Smooth muscle cell (in vitro differentiated cells): ENCODE results near the gene PPM1L. TPM values are rescaled to one million over a fixed set of nuclear protein-coding genes. Genes with fewer than 3 reads are reported as not detected.

Experiments
- DNase-seq: peaks from one replicate; lab custom pipeline; 2025; ENCODE audit not compliant: unreplicated experiment; lab: John Stamatoyannopoulos, UW
- H2AFZ ChIP-seq: fragments of 200-600 bp; sonication (generic); 2 replicates; pipeline ENCODE4 v1.6.0; 2016; ENCODE audit warnings: antibody characterized with exemption, low read depth, mild to moderate bottlenecking
- H3F3A ChIP-seq: fragments of 200-600 bp; sonication (generic); 2 replicates; pipeline ENCODE4 v1.6.0; 2017; ENCODE audit warnings: antibody characterized with exemption, low read depth
- H3K27ac ChIP-seq: fragments of 200-600 bp; sonication (generic); 2 replicates; pipeline ENCODE4 v1.5.1; 2016; ENCODE audit warnings: low read depth, mild to moderate bottlenecking
- H3K27me3 ChIP-seq: fragments of 200-600 bp; sonication (generic); 2 replicates; pipeline ENCODE4 v1.6.1; 2016; ENCODE audit warnings: low read depth, mild to moderate bottlenecking
- H3K36me3 ChIP-seq: fragments of 200-600 bp; sonication (generic); 2 replicates; pipeline ENCODE4 v1.5.1; 2016; ENCODE audit warnings: low read depth
- H3K4me1 ChIP-seq: fragments of 200-600 bp; sonication (generic); 2 replicates; pipeline ENCODE4 v1.5.1; 2016; ENCODE audit warnings: low read depth
- H3K4me2 ChIP-seq: fragments of 200-600 bp; sonication (generic); 2 replicates; pipeline ENCODE4 v1.6.0; 2016; ENCODE audit warnings: mild to moderate bottlenecking
- H3K4me3 ChIP-seq: fragments of 200-600 bp; sonication (generic); 2 replicates; pipeline ENCODE4 v1.5.1; 2016; ENCODE audit warnings: mild to moderate bottlenecking
- H3K79me2 ChIP-seq: fragments of 200-600 bp; sonication (generic); 2 replicates; pipeline ENCODE4 v1.6.0; 2016; ENCODE audit warnings: low read depth, mild to moderate bottlenecking
- H3K9ac ChIP-seq: fragments of 200-600 bp; sonication (generic); 2 replicates; pipeline ENCODE4 v1.6.0; 2016; ENCODE audit warnings: low read depth
- H3K9me3 ChIP-seq: fragments of 200-600 bp; sonication (generic); replicated peaks from 2 replicates; pipeline ENCODE4 v1.5.1; 2016; ENCODE audit warnings: low read depth
- H4K20me1 ChIP-seq: fragments of 200-600 bp; sonication (generic); 2 replicates; pipeline ENCODE4 v1.6.0; 2016; ENCODE audit warnings: low read depth
- CTCF ChIP-seq: fragments of 200-600 bp; sonication (generic); IDR thresholded peaks from 2 replicates; pipeline ENCODE4 v1.5.1; 2017; ENCODE audit warnings: borderline replicate concordance, mild to moderate bottlenecking, antibody characterized with exemption; ENCODE audit not compliant: insufficient read depth, poor library complexity, severe bottlenecking
- WGBS: methylation state at CpG from one replicate; pipeline ENCODE4 v1.1.7; 2016; ENCODE audit warnings: low lambda C conversion rate; 5-methylcytosine and 5-hydroxymethylcytosine counted together
- polyA plus RNA-seq: library from polyadenylated mRNA; unstranded; fragments of >200 nt; fragmentation: Nextera tagmentation; extraction: Ambion mirVana; gene quantifications from 2 replicates; pipeline ENCODE4 v1.2.1, GENCODE V29; 2016
- total RNA-seq: library from RNA; depleted of rRNA; stranded (reverse); fragments of >200 nt; gene quantifications from 2 replicates; pipeline ENCODE4 v1.2.3, GENCODE V29; 2014

Gene PPM1L
- total and polyA plus RNA-seq, 2 experiments from 2014 or later: 0.14 to 1.9 TPM

GRCh38 chr3:160943996-160944395 lies 188.0 kb downstream of the PPM1L start:
- 72% methylated on average over 1 of the region's 1 CpG for WGBS
- Histone ChIP-seq H3K4me3 (no peak overlapping the region), H3K4me1 (no peaks in the 10 kb centered on the region), H3K9ac (no peak overlapping the region), H3K4me2 (no peak overlapping the region), H3K36me3 (no peaks in the 10 kb centered on the region), H3K27ac (no peak overlapping the region), H3K27me3 (no peaks in the 10 kb centered on the region), H3K9me3 (no peaks in the 10 kb centered on the region), H4K20me1 (no peaks in the 10 kb centered on the region), H3F3A (no peaks in the 10 kb centered on the region), H2AFZ (no peak overlapping the region), H3K79me2 (no peaks in the 10 kb centered on the region)
- no peak for TF ChIP-seq CTCF
- DNase-seq: no peak

DNA sequence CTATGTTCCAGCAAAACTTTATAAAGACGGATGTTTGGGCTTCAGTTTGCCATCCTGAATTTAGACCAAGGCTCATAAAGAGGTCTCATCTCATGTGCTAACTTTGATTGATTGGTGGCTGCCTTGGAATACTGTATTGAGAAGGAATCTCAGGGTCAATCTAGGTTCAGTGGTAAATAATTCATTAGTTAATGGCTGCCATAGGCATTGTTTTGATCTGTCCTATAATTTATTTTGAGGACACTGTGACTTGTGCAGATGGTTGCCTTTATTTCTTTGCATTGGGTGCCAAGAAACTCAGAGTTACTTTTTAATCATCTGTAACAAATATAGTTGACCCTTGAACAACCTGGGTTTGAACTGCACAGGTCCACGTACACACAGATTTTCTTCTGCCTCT lies 189.3 kb downstream of the PPM1L start:
- H3K27me3 ChIP-seq: no peaks in the 10 kb centered on the region
- H3K4me2 ChIP-seq: no peak overlapping the region
- no peak overlapping the region for H2AFZ ChIP-seq
- H3K36me3 ChIP-seq: no peaks in the 10 kb centered on the region
- no peak for TF ChIP-seq CTCF
- 88% methylated on average over 2 of the region's 2 CpGs for WGBS
- H3K9me3 ChIP-seq: no peaks in the 10 kb centered on the region
- H3F3A ChIP-seq: no peaks in the 10 kb centered on the region
- H3K4me3 ChIP-seq: no peak overlapping the region
- H3K27ac ChIP-seq: no peak overlapping the region
- H3K4me1 ChIP-seq: no peaks in the 10 kb centered on the region
- H3K79me2 ChIP-seq: no peaks in the 10 kb centered on the region
- H3K9ac ChIP-seq: no peak overlapping the region
- H4K20me1 ChIP-seq: no peaks in the 10 kb centered on the region
- no peak for DNase-seq

- H2AFZ ChIP-seq: no peak overlapping the region
- TF ChIP-seq CTCF: no peak
- no peaks in the 10 kb centered on the region for H3K4me1 ChIP-seq
- no peaks in the 10 kb centered on the region for H3F3A ChIP-seq
- H3K27ac ChIP-seq: no peak overlapping the region
- no peak overlapping the region for H3K4me2 ChIP-seq
- H3K4me3 ChIP-seq: no peak overlapping the region
- H3K79me2 ChIP-seq: no peaks in the 10 kb centered on the region
- 69% methylated on average over 3 of the region's 3 CpGs for WGBS
- no peaks in the 10 kb centered on the region for H3K9me3 ChIP-seq
- H3K27me3 ChIP-seq: no peaks in the 10 kb centered on the region
- DNase-seq: no peak
- H4K20me1 ChIP-seq: no peaks in the 10 kb centered on the region
- no peak overlapping the region for H3K9ac ChIP-seq
- H3K36me3 ChIP-seq: no peaks in the 10 kb centered on the region
Measured at GRCh38 chr3:160948273-160948672, 192.2 kb downstream of the PPM1L start.

DNA sequence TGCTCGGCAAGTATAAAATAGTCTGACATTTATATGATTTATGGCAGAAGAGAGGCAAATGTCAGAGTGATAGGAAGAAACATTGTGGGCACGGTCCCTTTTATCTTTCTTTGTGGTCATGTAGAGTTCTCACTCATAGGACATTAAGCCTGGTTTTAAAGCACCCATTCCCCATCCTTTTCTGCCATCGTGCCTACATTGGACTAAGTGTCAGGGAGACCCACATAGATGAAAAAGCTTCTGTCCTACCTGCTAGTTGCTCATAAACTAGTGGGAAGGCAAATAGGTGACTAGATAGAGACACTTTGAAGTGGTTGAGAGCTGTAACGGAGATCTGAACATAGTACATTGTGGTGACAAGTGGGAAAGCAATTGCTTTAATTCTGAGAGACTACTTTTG lies 193.4 kb downstream of the PPM1L start:
- no peak for DNase-seq
- 88% methylated on average over 4 of the region's 4 CpGs for WGBS
- H3K9ac ChIP-seq: no peak overlapping the region
- H3K4me3 ChIP-seq: no peak overlapping the region
- no peaks in the 10 kb centered on the region for H3F3A ChIP-seq
- H3K27ac ChIP-seq: no peak overlapping the region
- no peaks in the 10 kb centered on the region for H3K27me3 ChIP-seq
- no peak for TF ChIP-seq CTCF
- no peaks in the 10 kb centered on the region for H4K20me1 ChIP-seq
- H3K36me3 ChIP-seq: no peaks in the 10 kb centered on the region
- H3K4me2 ChIP-seq: no peak overlapping the region
- no peaks in the 10 kb centered on the region for H3K79me2 ChIP-seq
- H3K4me1 ChIP-seq: no peaks in the 10 kb centered on the region
- no peaks in the 10 kb centered on the region for H3K9me3 ChIP-seq
- no peak overlapping the region for H2AFZ ChIP-seq
